ENCODE measurements around the gene MED8. TPM values are rescaled to one million over a fixed set of nuclear protein-coding genes. Genes with fewer than 3 reads are reported as not detected.
A peak's percentile ranks its signal among the peaks of the same experiment; 100 is the strongest.

MED8 gene
- total RNA-seq, 1 experiment from 2014 or later = 54.8 TPM

DNA sequence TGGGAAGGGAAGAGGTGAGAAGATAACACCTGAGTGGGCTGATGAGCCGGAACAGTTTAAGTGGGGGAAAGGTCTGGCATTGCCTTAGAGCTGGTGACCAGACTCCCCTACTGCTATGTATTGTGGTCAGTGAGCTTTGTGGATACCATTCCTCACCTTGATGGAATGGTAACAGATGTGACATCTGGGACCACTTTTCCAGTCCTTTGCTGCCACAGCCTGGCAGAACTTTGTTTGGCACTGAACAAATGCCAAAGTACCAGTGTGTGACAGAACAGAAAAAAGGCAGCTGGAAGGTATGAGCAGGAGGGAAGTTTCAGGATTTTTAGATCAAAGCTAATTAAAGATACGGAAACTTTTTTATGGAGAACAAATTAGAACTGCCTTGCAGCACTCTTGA lies 6.2 kb downstream of the MED8 start:
- intact Hi-C loops (cut with micrococcal nuclease; ENCODE audit: unreplicated experiment) = loop anchor here (1.0 kb wide), 1 partner anchor 156 kb away; no protein-coding TSS in a partner anchor
- Histone ChIP-seq H4K20me1 (ENCODE audit: insufficient read depth) (0 out of 2 replicates have a peak, but pooled peaks cover 5% of the 10 kb centered on the region), H3K27ac (no peak overlapping the region), H3K79me2 (ENCODE audit: low read depth) (peaks cover 19% of the 10 kb centered on the region), H3K27me3 (ENCODE audit: insufficient read depth, low read depth) (no peaks in the 10 kb centered on the region), H3K9me3 (ENCODE audit: insufficient read depth, low read depth) (no peaks in the 10 kb centered on the region), H3K4me1 (replicated peaks; ENCODE audit: insufficient read depth) (peaks cover 12% of the 10 kb centered on the region), H2AFZ (no peak overlapping the region), H3K4me3 (no peak overlapping the region), H3K36me3 (ENCODE audit: low read depth) (peaks cover 35% of the 10 kb centered on the region), H3K4me2 (no peak overlapping the region), H3K9me2 (ENCODE audit: insufficient read depth) (no peaks in the 10 kb centered on the region), H3F3A (ENCODE audit: insufficient read depth, low read depth) (peaks cover 39% of the 10 kb centered on the region; the same call in 1 of the 2 replicates)
- BruUV-seq (replicated peaks) = no TSS peak
- peak in 1 of 2 experiments; percentile 33 for DNase-seq
- TF ChIP-seq EZH2 (IDR thresholded peaks at IDR 0.05; ENCODE audit: low read depth) = no peak
- TF ChIP-seq, protein P1, sequence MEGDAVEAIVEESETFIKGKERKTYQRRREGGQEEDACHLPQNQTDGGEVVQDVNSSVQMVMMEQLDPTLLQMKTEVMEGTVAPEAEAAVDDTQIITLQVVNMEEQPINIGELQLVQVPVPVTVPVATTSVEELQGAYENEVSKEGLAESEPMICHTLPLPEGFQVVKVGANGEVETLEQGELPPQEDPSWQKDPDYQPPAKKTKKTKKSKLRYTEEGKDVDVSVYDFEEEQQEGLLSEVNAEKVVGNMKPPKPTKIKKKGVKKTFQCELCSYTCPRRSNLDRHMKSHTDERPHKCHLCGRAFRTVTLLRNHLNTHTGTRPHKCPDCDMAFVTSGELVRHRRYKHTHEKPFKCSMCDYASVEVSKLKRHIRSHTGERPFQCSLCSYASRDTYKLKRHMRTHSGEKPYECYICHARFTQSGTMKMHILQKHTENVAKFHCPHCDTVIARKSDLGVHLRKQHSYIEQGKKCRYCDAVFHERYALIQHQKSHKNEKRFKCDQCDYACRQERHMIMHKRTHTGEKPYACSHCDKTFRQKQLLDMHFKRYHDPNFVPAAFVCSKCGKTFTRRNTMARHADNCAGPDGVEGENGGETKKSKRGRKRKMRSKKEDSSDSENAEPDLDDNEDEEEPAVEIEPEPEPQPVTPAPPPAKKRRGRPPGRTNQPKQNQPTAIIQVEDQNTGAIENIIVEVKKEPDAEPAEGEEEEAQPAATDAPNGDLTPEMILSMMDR (conservative IDR thresholded peaks at IDR 0.05) = peak; percentile 55; the same call in 1 of the 2 replicates
- ChIA-PET POLR2A (ENCODE audit: unreplicated experiment) (interaction anchor here (0.6 to 0.7 kb wide), 2 partner anchors 156 to 417 kb away, joined by 3 to 5 read pairs; no protein-coding TSS in a partner anchor), CTCF (interaction anchor here (0.6 to 1.3 kb wide), 3 partner anchors 98 to 156 kb away, joined by 4 to 5 read pairs (median 5); partner anchors contain the start of gene C1orf210)

DNA sequence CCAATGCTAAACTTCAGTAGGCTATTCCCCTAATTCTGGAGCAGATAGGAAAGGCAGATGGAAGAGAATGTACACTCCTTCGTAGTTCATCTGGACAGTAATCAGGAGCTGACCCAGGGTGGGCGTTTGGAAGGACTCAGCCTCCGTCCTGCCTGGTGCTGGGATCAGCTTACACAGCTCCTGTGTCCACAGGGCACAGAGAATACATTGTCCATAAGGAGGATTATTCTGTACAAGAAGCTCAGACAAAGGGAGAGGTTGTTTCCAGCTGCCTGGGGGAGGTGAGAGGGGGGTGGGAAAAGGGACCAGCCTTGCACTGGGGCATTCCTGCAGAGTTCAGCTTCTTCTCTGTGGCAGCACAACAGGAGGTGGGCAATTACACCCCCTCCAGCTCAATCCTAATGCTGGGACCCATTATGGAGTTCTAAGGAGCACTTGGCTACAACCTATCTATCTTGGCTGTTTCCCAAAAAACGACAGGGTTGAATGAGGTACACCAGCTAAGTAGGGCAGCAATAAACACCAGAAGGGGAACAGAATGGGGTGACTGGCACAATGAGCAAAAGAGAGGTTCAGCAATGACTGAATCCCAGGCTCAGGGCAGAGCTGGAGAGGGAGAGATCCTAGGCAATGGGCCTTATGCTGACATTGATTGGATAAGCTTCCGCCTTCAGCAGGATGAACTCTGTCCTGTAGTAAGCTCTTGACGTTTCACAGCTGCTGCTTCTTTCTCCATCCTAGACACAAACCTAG lies 7.4 kb downstream of the MED8 start:
- Histone ChIP-seq H3K4me2 (no peak overlapping the region), H3K27me3 (ENCODE audit: insufficient read depth, low read depth) (no peaks in the 10 kb centered on the region), H3K27ac (no peak overlapping the region), H3K36me3 (ENCODE audit: low read depth) (peaks cover 35% of the 10 kb centered on the region), H4K20me1 (ENCODE audit: insufficient read depth) (no peaks in the 10 kb centered on the region), H3K4me1 (replicated peaks; ENCODE audit: insufficient read depth) (no peaks in the 10 kb centered on the region), H3F3A (ENCODE audit: insufficient read depth, low read depth) (peaks cover 29% of the 10 kb centered on the region; the same call in 1 of the 2 replicates), H3K79me2 (ENCODE audit: low read depth) (peaks cover 6% of the 10 kb centered on the region), H3K4me3 (no peak overlapping the region), H3K9me2 (ENCODE audit: insufficient read depth) (no peaks in the 10 kb centered on the region), H2AFZ (no peak overlapping the region), H3K9me3 (ENCODE audit: insufficient read depth, low read depth) (no peaks in the 10 kb centered on the region)
- BruUV-seq (replicated peaks) = no TSS peak
- DNase-seq = no peak
- CTCF ChIA-PET = interaction anchor here (0.6 to 0.9 kb wide), 2 partner anchors 12 to 96 kb away, joined by 5 to 17 read pairs; partner anchors contain the start of gene C1orf210
- TF ChIP-seq, protein P1 (conservative IDR thresholded peaks at IDR 0.05) = no peak
- TF ChIP-seq EZH2 (IDR thresholded peaks at IDR 0.05; ENCODE audit: low read depth) = no peak
- POLR2A ChIA-PET (ENCODE audit: unreplicated experiment) = interaction anchor here (0.7 kb wide), 2 partner anchors 96 to 177 kb away, joined by 7 to 34 read pairs; no protein-coding TSS in a partner anchor
- intact Hi-C loops (cut with micrococcal nuclease; ENCODE audit: unreplicated experiment) = no loop called here

DNA sequence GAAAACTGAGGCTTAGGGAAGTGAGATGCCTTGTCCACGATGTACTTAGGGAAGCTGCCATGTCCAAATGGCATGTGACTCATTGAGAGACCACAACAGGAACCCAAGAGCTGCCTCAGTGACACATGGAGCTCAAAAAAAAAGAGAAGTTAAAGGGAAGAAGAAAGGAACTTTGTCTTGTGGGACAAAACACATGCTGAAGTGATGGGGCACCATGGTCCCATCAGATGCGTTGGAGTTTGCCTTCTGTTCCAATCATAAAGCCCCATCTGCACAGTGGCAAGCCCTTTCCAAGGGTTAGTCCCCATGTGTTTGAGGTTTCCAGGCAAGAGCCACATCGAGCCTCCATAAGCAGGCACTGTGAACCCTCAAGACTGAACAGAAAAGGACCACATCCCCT lies 8.0 kb downstream of the MED8 start:
- no peaks in the 10 kb centered on the region for H3K27me3 ChIP-seq (ENCODE audit: insufficient read depth, low read depth)
- POLR2A ChIA-PET (ENCODE audit: unreplicated experiment) = interaction anchor here (0.6 to 0.7 kb wide), 2 partner anchors 8 to 176 kb away, joined by 4 to 34 read pairs; no protein-coding TSS in a partner anchor
- CTCF ChIA-PET = interaction anchor here (0.6 kb wide), 1 partner anchor 13 kb away, joined by 17 read pairs; no protein-coding TSS in a partner anchor
- H3K4me2 ChIP-seq = no peak overlapping the region
- H3F3A ChIP-seq (ENCODE audit: insufficient read depth, low read depth) = peaks cover 28% of the 10 kb centered on the region; the same call in 1 of the 2 replicates
- no peaks in the 10 kb centered on the region for H4K20me1 ChIP-seq (ENCODE audit: insufficient read depth)
- H3K79me2 ChIP-seq (ENCODE audit: low read depth) = peaks cover under 1% of the 10 kb centered on the region; the same call in 1 of the 2 replicates
- BruUV-seq (replicated peaks) = no TSS peak
- H3K4me1 ChIP-seq (replicated peaks; ENCODE audit: insufficient read depth) = no peaks in the 10 kb centered on the region
- no peaks in the 10 kb centered on the region for H3K9me3 ChIP-seq (ENCODE audit: insufficient read depth, low read depth)
- no peak for TF ChIP-seq EZH2 (IDR thresholded peaks at IDR 0.05; ENCODE audit: low read depth)
- TF ChIP-seq, protein P1 (conservative IDR thresholded peaks at IDR 0.05) = no peak
- peaks cover 30% of the 10 kb centered on the region for H3K36me3 ChIP-seq (ENCODE audit: low read depth)
- intact Hi-C loops (cut with micrococcal nuclease; ENCODE audit: unreplicated experiment) = no loop called here
- H3K9me2 ChIP-seq (ENCODE audit: insufficient read depth) = no peaks in the 10 kb centered on the region
- no peak for DNase-seq
- H3K4me3 ChIP-seq = no peak overlapping the region
- H3K27ac ChIP-seq = no peak overlapping the region
- H2AFZ ChIP-seq = no peak overlapping the region
